Fibroblast of skin of abdomen (primary cell): ENCODE results near the gene PNLIPRP2.

Experiments used
- DNase-seq: peaks from one replicate; pipeline ENCODE4 v3.0.0-alpha.2; 2013

Gene PNLIPRP2

DNA sequence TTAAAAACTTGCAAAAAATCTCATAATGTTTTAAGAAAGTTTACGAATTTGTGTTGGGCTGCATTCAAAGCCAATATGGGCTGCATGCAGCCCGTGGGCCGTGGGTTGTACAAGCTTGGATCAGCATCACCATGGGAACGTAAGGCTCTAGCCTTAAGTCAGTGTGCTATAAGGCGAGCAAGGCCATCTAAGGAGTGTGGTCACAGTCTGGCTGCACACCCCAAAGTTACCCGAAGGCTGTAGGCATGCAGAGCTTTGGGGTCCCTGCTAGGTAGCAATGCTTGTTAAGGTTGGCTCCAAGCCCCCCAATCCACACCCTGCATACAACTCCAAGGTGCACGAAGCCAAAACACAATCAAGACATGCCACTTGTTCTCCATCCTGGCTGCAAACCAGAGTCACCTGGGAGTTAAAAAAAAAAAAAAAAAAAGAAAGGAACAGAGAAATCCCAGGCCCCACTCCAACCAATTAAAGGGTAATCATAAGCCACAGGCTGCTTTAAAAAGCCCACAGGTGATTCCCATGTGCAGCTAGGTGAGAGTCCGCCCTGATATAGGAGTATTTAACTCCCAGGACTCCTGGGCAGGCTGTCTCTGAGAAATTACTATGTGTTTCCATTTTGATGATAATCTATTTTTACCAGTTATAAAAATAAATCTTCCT lies 8.5 kb upstream of the PNLIPRP2 start:
- DNase-seq, result no peak

GRCh38 chr10:116613471-116613870 lies 7.3 kb upstream of the PNLIPRP2 start:
- DNase-seq, result no peak

- no peak for DNase-seq
Observed at GRCh38 chr10:116614796-116615195, 6.0 kb upstream of the PNLIPRP2 start.

DNA sequence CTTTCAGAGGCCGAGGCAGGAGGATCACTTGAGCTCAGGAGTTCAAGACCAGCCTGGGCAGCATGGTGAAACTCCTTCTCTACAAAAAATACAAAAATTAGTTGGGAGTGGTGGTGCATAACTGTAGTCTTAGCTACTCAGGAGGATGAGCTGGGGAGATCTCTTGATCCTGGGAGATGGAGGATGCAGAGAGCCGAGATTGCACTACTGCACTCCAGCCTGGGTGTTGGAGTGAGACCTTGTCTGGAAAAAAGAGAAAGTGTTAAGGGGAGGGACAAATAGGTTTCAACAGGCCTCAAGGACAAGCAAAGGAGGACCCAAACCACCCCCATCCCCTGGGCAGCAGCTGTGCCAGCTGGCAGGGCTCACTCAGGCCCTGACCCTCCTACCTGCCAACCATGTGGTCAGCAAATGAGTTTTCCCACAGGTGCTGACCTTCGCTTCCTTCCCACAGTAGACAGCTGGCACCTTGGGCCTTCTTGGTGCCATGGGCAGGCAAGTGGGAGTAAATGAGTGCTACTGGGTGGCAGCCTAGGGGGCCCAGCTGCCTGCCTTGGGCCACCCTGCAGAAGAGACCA lies 5.5 kb upstream of the PNLIPRP2 start:
- DNase-seq, result no peak

GRCh38 chr10:116621476-116621875 lies 723 bp downstream of the PNLIPRP2 start:
- no peak for DNase-seq

- DNase-seq, result no peak
Observed at GRCh38 chr10:116621934-116622655, 1.3 kb downstream of the PNLIPRP2 start.

- DNase-seq, result no peak
Observed at GRCh38 chr10:116625845-116626244, 5.1 kb downstream of the PNLIPRP2 start.

DNA sequence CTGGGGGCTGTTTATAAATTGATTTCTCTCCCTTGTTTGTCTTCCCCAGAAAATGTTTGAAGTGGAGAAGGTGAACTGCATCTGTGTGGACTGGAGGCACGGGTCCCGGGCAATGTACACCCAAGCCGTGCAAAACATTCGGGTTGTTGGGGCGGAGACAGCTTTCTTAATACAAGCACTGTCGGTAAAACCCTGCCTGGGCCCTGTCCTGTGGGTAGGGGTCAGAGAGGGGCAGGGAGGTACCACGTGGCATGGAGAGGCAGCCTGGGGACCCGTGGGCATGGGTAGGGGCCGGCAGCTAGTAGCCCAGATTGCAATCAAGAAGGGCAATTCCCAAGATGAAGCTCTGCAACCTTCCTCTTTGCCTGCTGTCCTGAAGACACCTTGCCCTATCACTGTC lies 6.1 kb downstream of the PNLIPRP2 start:
- DNase-seq, result no peak

DNA sequence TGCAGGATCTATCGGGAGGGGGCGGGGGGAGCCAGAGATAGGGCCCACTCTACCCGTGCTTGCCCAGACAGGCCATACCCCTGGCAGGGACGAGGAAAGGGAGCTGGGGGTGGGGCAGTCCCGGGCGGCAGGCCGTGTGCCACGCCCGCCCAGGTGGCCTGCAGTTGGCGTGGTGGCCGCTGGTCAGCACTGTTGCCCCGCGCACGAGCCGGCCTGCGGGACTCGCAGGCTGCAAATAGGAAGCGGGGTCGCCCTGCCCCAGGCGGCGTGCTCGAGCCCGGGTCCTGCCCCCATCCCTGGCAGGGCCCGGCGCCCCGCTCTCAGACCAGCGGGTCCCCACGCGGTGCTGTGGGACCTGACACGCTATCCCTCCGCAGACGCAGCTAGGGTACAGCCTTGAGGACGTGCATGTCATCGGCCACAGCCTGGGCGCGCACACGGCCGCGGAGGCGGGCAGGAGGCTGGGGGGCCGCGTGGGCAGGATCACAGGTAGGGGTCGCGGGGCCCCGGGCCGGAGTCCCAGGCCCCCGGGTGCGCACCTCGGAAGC lies 6.7 kb downstream of the PNLIPRP2 start:
- no peak for DNase-seq

DNA sequence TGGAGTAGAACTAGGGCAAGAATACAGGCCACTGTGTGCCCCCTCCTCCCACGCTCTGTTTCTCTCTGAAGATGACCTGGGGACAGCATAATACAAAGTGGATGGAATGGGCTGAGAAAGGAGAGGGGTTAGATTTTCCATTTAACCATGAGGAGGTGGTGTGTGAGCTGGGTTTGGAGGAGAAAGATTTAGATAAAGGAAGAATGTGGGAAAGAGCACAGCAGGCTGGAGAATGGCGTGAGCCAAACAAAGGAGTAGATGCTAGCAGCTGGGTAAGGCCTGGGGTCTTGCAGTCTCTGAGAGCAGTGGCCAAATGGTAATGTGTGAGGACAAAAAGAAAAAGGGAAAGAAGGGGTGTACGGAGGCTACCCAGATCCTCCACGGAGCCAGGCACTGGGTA lies 8.6 kb downstream of the PNLIPRP2 start:
- DNase-seq, result no peak

GRCh38 chr10:116630020-116630419 lies 9.3 kb downstream of the PNLIPRP2 start:
- no peak for DNase-seq

- no peak for DNase-seq
Observed at GRCh38 chr10:116631871-116632295, 11.1 kb downstream of the PNLIPRP2 start.

DNA sequence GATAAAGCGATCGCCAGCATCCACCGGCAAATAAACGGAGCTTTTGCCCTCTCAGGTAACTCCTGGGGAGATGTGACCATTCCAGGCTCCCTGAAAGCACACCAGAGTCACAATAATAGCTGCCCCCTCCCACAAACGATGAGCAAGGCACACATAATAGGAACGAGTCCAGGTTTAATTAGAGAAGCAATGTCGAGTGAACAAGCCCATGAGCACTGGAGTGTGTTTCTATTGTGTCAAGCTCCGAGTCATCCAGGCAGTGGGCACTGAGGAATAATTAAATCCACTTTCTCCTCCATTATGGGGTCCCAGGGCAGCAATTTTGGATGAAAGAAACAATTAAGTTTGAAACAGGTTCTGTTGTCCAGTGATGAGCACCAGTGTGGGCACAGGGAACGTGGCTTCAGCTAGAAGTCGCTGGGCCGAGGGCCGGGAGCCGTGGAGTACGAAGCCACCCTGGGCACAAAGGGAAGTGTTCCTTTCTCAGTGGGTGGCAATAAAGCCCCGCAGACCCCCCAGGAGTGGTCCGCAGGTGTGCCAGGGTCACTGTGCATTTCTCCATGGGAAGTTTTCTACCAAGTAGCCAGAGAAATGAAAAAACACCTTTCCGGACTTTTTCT lies 12.0 kb downstream of the PNLIPRP2 start:
- DNase-seq, result no peak

GRCh38 chr10:116633216-116633600 lies 12.5 kb downstream of the PNLIPRP2 start:
- no peak for DNase-seq

DNA sequence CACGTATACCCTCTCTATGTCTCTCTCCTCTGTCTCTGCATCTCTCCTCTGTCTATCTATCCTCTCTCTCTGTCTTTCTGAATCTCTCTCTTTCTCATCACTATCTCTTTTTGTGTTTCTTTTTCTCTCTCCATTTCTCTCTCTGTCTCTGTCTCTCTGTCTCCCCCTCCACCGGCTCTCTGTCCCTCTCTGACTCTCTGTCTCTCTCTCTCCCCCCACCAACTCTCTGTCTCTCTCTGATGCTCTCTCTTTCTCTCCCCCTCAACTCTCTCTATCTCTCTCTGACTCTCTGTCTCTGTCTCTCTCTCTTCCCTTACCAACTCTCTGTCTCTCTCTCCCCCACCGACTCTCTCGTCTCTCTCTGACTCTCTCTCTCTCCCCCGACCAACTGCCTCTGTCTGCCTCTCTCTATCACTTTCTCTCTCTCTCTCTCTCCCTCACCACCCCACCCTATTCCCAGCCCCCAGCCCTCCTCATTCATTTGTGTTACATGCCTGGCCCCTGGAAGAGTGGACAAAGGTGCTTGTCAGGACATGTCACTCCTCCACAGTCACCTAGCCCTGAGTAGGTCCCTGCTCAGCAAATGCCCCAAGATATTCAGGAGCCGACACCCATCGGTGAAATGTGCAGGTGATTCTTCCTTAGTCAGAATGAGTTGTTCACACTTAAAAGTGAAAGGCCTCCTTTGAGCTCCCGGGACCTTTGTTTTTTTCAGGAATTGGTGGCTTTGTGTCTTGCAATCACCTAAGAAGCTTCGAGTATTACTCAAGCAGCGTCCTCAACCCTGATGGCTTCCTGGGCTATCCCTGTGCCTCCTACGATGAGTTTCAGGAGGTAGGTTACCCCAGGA lies 13.6 kb downstream of the PNLIPRP2 start:
- no peak for DNase-seq

GRCh38 chr10:116636385-116636784 lies 15.6 kb downstream of the PNLIPRP2 start:
- no peak for DNase-seq

DNA sequence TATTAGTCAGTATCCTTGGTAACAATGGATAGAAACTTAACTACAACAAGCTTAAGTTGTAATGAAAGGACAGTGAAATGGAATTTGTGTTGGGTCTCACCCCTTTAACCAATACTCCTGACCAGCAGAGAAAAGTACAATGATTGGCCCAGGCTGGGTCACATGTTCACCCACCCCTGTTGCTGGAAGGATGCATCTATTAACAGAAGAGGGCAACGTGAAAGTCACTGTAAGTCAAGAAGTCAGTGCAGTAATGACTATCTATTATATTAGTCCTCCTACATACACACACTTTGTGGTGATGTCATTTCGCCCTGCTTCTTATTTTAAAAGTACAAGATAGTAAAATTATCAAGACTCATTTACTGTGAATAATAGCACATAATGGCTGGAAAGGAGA lies 16.2 kb downstream of the PNLIPRP2 start:
- DNase-seq, result no peak

DNA sequence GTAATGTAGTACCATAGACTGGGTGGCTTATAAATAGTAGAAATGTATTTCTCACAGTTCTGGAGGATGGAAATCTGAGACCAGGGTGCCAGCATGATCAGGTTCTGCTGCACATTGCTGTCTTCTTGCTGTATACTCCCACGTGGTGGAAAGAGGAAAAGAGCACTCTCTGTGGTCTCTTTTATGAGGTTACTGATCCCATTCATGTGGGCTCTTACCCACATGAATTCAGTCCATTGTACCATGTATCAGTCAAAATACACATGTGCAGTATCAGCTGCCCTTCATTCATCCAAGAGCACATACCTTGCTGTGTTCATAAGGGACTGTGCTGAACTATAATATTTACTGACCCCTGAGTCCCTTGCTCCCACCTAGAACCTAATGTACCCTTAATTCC lies 17.1 kb downstream of the PNLIPRP2 start:
- no peak for DNase-seq

DNA sequence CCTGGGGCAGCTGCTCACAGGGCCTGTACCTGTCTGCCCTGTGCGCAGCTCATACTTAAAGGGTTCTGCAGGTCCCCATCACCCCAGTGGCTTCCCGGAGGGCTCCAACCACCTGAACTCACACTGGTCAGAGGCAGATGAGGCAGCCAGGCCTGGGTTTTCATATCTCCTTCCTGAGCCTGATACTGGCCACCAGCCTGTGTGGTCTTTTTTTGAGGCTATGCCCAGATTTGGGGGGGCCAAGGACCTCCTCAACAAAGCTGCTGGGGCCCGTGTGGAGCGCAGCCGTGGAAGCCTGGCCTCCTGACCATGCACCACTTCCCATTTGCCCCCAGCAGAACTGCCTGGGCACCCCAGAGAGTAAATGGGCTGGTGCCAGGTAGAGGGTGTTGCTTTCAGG lies 25.7 kb downstream of the PNLIPRP2 start:
- DNase-seq, result no peak

DNA sequence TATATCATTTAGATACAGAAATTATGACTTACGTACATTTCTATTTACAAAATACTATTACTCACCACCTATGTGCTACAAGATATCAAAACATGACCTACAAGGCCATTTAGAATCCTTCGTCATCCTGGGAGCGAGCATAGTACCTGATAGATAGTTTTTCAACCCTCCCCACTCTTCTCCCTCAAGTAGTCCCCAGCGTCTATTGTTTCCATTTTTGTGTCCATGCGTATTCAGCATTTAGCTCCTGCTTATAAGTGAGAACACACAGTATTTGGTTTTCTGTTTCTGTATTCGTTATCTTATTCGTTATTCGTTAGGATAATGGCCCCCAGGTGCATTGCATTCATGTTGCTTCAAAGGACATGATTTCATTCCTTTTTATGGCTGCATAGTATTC lies 28.1 kb downstream of the PNLIPRP2 start:
- DNase-seq, result no peak

- DNase-seq, result no peak
Observed at GRCh38 chr10:116653885-116654284, 33.1 kb downstream of the PNLIPRP2 start.

DNA sequence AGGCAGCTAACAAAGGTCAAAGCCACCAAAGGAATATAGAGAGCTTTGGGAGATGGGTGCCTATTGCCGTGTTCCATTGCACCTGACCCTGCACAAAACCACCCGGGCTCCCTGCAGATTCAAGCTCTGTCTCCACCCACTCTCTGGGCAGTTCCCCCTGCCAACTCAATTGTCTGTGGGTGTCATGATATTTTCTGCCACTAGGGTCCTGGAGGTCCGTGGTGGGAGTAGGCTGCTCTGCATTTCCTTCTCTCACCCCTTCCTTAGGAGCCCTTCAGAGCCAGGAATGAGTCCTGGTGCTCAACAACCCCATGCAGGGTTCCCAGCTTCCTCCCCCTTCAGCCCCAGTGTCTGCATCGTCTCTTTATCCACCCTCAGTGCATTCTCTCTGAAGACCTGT lies 34.1 kb downstream of the PNLIPRP2 start:
- no peak for DNase-seq
